HG02943 (cell line): ENCODE measurements around the gene SNX18.

Experiments used
- ATAC-seq: cut with Tn5 transposase; IDR thresholded peaks from one replicate; pipeline ENCODE4 v1.9.1; 2021; ENCODE audit warnings: mild to moderate bottlenecking, low read depth, moderate library complexity; ENCODE audit not compliant: unreplicated experiment

The SNX18 gene

GRCh38 chr5:54577937-54578653, 60.5 kb downstream of the SNX18 start:
- no peak for ATAC-seq

DNA sequence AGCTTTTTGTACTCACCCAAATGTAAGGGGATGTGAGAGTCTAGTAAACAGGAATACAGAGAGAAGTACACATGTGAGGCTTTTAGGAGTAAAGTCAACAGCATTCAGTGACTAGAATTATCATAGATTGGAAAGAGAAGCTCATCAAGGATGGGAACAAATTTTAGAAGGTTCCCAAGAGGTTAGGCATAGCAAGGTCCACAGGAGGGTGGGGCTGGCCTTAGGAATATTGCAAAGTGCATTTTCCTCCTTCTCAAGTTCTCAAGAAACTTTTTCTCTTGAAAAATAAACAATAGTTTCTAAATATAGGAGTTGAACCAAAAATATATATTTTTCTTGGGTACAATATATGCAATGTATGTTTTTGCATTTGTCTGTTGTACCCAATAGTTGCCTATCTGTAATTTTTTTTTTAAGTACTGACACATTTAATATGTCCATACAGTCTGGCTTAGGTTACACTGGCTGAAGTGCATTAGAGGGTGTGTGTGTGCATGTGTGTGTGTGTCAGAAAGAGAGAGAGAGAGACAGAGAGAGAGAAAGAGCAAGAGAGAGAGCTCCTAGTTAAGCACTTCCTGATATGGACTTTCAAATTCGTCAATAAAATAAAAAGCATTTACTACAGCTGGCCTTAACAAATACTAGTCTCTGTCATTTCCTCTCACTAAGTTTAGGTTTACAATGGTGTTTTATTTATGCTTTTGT, 62.2 kb downstream of the SNX18 start:
- no peak for ATAC-seq

- no peak for ATAC-seq
Measured at GRCh38 chr5:54580997-54581811, 63.6 kb downstream of the SNX18 start.

- no peak for ATAC-seq
Measured at GRCh38 chr5:54581831-54582548, 64.4 kb downstream of the SNX18 start.

- no peak for ATAC-seq
Measured at GRCh38 chr5:54586336-54586735, 68.8 kb downstream of the SNX18 start.

DNA sequence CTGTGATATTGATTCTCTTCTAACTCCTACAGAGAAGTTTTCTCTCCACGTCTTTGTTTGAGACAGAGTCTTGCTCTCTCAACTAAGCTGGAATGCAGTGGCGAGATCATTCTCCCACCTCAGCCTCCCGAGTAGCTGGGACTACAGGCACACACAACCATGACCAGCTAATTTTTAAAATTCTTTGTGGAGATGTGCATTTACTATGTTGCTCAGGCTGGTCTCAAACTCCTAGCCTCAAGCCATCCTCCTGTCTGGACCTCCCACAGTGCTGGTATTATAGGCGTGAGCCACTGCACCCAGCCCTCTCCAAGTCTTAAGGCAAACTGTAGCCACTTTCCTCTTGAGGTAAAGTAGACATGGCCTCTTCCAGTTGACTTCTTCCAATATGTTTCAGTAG, 72.2 kb downstream of the SNX18 start:
- no peak for ATAC-seq

DNA sequence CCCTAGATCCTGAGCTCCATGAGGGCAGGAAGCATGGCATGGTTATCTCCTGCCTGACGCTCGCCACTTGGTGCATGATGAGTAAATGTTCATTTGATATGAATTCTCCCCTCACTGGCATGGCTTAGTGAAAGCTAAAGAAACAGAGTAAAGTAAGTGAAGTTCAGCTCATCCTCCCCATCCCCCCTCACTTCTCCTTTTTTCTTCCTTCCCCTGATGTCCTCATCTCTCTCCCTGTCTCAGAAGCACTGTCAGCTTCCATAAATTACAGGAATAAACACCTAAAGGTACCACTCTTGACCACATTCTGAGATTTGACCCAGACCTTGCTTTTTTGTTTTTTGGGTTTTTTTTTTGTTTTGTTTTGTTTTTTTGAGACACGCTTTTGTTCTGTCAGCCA, 73.3 kb downstream of the SNX18 start:
- ATAC-seq: no peak

DNA sequence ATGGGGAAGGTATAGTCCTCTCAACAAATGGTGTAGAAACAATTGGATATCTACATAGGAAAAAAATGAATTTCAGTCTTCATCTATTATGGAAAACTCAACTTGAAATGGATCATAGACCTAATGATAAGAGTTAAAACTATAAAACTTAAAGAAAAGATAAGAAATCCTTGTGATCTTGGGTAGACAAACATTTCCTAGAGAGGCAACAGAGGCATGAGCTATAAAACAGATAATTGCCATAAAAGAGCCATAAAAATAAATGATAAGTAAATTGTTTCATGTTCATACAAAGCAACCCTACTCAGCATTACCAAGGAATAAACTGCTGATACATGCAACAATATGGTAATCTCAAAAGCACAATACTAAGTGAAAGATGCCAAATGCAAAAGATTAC, 76.2 kb downstream of the SNX18 start:
- no peak for ATAC-seq

DNA sequence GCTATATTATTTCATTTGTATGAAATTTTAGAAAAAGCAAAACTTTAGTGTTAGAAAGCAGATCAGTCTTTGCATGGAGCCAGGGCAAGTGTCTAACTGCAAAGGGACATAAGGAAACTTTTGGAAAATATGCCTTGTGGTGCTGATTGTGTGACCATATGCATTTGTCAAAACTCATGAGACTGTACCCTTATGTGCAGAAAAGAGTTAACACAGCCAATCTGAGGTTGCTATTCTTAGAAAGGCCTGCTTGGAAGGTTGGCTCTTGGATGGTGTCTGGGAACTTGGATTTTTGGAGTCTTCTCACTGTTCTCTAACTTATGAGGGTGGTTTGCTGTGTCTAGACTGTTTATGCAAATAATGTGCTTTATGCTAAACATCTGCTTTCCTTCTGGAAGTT, 76.6 kb downstream of the SNX18 start:
- ATAC-seq: no peak

GRCh38 chr5:54595721-54596120, 78.2 kb downstream of the SNX18 start:
- ATAC-seq: no peak
